ENCODE results near the gene CCDC88C. TPM values are rescaled to one million over a fixed set of nuclear protein-coding genes. Genes with fewer than 3 reads are reported as not detected.

Gene CCDC88C
- total RNA-seq, 1 experiment from 2014 or later: 33.2 TPM

DNA sequence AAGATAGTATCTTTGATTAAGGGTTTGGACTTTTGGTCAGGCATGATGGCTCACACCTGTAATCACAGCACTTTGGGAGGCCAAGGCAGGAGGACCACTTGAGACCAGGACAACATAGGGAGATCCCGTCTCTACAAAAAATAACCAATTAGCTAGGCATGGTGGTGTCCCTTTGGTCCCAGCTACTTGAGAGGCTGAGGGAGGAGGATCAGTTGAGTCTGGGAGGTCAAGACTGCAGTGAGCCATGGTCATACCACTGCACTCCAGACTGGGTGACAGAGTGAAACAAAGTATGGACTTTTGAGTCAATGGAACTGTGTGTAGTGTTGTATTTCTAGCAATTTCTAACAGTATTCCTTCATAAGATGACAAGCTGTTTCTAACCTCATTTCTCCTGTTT is 38.7 kb upstream of the CCDC88C start:
- no TSS peak for BruUV-seq (replicated peaks)
- no peaks in the 10 kb centered on the region for H3K4me1 Mint-ChIP-seq (ENCODE audit: low read depth, unreplicated experiment)
- H3K9me3 Mint-ChIP-seq (ENCODE audit: low read depth, unreplicated experiment): peaks cover under 1% of the 10 kb centered on the region
- no peaks in the 10 kb centered on the region for H3K27me3 Mint-ChIP-seq (ENCODE audit: unreplicated experiment)
- CTCF ChIA-PET: no interaction called here
- no peak for DNase-seq
- no peak overlapping the region for H3K4me3 Mint-ChIP-seq (ENCODE audit: low read depth, unreplicated experiment)
- TF ChIP-seq, protein P1, sequence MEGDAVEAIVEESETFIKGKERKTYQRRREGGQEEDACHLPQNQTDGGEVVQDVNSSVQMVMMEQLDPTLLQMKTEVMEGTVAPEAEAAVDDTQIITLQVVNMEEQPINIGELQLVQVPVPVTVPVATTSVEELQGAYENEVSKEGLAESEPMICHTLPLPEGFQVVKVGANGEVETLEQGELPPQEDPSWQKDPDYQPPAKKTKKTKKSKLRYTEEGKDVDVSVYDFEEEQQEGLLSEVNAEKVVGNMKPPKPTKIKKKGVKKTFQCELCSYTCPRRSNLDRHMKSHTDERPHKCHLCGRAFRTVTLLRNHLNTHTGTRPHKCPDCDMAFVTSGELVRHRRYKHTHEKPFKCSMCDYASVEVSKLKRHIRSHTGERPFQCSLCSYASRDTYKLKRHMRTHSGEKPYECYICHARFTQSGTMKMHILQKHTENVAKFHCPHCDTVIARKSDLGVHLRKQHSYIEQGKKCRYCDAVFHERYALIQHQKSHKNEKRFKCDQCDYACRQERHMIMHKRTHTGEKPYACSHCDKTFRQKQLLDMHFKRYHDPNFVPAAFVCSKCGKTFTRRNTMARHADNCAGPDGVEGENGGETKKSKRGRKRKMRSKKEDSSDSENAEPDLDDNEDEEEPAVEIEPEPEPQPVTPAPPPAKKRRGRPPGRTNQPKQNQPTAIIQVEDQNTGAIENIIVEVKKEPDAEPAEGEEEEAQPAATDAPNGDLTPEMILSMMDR (IDR thresholded peaks at IDR 0.05; ENCODE audit: unreplicated experiment): no peak
- H3K27ac Mint-ChIP-seq (ENCODE audit: unreplicated experiment): no peak overlapping the region
- H3K36me3 Mint-ChIP-seq (ENCODE audit: insufficient read depth, unreplicated experiment): peaks cover 34% of the 10 kb centered on the region
- intact Hi-C loops (cut with micrococcal nuclease; ENCODE audit: unreplicated experiment): no loop called here

DNA sequence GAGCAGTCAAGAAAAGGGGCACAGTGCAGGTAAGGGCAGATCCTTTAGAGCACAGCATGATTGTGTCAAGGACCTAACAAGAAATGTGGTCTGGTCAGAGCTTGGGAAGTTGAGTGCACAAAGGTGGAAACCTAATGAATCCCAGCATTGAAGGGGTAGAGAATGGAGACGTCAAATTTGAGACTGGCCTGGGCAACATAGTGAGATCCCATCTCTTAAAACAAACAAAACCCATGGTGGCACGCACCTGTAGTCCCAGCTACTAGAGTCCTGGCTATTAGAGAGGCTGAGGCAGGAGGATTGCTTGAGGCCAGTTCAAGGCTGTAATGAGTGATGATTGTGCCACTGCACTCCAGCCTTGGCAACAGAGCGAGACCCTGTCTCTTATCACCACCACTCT is 37.0 kb upstream of the CCDC88C start:
- intact Hi-C loops (cut with micrococcal nuclease; ENCODE audit: unreplicated experiment): no loop called here
- Mint-ChIP-seq H3K27ac (ENCODE audit: unreplicated experiment) (no peak overlapping the region), H3K36me3 (ENCODE audit: insufficient read depth, unreplicated experiment) (peaks cover 17% of the 10 kb centered on the region), H3K27me3 (ENCODE audit: unreplicated experiment) (no peaks in the 10 kb centered on the region), H3K9me3 (ENCODE audit: low read depth, unreplicated experiment) (peaks cover 3% of the 10 kb centered on the region), H3K4me1 (ENCODE audit: low read depth, unreplicated experiment) (no peaks in the 10 kb centered on the region), H3K4me3 (ENCODE audit: low read depth, unreplicated experiment) (no peak overlapping the region)
- no peak for DNase-seq
- TF ChIP-seq, protein P1 (IDR thresholded peaks at IDR 0.05; ENCODE audit: unreplicated experiment): no peak
- BruUV-seq (replicated peaks): TSS peak; percentile 2
- CTCF ChIA-PET: no interaction called here

DNA sequence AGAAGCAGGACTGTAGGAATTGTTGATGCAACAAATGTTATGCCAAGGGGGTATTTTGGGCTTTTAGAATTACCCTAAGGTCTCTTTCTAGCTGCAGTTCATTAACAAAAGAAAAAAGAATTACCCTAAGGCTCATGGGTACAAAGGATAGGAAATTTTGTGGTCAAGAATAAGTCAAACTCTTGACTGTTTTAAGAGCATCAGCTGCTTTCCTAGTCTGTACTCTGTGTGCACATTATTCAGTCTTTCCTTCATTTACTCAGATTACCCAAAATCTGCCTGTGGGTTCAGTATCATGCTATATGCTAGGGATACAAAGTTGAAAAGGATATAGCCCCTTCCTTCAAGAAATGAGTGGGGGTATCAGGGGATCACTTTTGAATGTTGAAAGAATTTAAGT is 36.5 kb upstream of the CCDC88C start:
- Mint-ChIP-seq H3K4me3 (ENCODE audit: low read depth, unreplicated experiment) (no peak overlapping the region), H3K36me3 (ENCODE audit: insufficient read depth, unreplicated experiment) (peaks cover 17% of the 10 kb centered on the region), H3K27me3 (ENCODE audit: unreplicated experiment) (no peaks in the 10 kb centered on the region), H3K4me1 (ENCODE audit: low read depth, unreplicated experiment) (no peaks in the 10 kb centered on the region), H3K9me3 (ENCODE audit: low read depth, unreplicated experiment) (peaks cover 3% of the 10 kb centered on the region), H3K27ac (ENCODE audit: unreplicated experiment) (no peak overlapping the region)
- CTCF ChIA-PET: no interaction called here
- no TSS peak for BruUV-seq (replicated peaks)
- TF ChIP-seq, protein P1 (IDR thresholded peaks at IDR 0.05; ENCODE audit: unreplicated experiment): no peak
- intact Hi-C loops (cut with micrococcal nuclease; ENCODE audit: unreplicated experiment): no loop called here
- DNase-seq: no peak

DNA sequence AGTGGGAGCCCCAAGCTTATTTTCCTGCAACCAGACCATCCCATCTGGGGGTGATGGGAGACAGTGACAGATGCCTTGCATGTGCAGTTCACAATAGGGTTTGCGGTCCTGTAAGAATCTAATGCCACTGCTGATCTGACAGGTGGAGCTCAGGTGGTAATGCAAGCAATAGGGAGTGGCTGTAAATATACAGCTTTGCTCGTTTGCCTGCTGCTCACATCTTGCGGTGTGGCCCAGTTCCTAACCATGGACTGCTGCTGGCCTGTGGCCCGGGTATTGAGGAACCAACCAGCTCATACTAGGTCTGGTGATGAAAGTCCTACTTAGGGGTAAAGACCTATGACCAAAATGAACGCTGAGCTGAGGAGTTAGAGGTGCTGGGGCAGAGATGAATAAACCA is 36.1 kb upstream of the CCDC88C start:
- intact Hi-C loops (cut with micrococcal nuclease; ENCODE audit: unreplicated experiment): no loop called here
- peaks cover 3% of the 10 kb centered on the region for H3K9me3 Mint-ChIP-seq (ENCODE audit: low read depth, unreplicated experiment)
- BruUV-seq (replicated peaks): no TSS peak
- no peak for DNase-seq
- H3K27ac Mint-ChIP-seq (ENCODE audit: unreplicated experiment): no peak overlapping the region
- no peaks in the 10 kb centered on the region for H3K27me3 Mint-ChIP-seq (ENCODE audit: unreplicated experiment)
- H3K36me3 Mint-ChIP-seq (ENCODE audit: insufficient read depth, unreplicated experiment): peaks cover 15% of the 10 kb centered on the region
- CTCF ChIA-PET: no interaction called here
- TF ChIP-seq, protein P1 (IDR thresholded peaks at IDR 0.05; ENCODE audit: unreplicated experiment): no peak
- H3K4me3 Mint-ChIP-seq (ENCODE audit: low read depth, unreplicated experiment): no peak overlapping the region
- H3K4me1 Mint-ChIP-seq (ENCODE audit: low read depth, unreplicated experiment): no peaks in the 10 kb centered on the region

Data from Calu3 (cell line).